ENCODE measurements around the gene PDE4D. TPM values are rescaled to one million over a fixed set of nuclear protein-coding genes. Genes with fewer than 3 reads are reported as not detected.

PDE4D gene
- total and polyA plus RNA-seq, 10 of the 15 experiments (the other 5 are each of a cell fraction or from before 2014, with no cell fraction given) = 0.87 to 4.1 (median 2.2) TPM

GRCh38 chr5:58921159-58921558 is 972.4 kb downstream of the PDE4D start:
- Histone ChIP-seq H3K4me2 (ENCODE audit: control insufficient read depth, insufficient read depth) (no peak overlapping the region), H3K4me1 (ENCODE audit: control insufficient read depth, insufficient read depth, low read length) (no peaks in the 10 kb centered on the region), H3K36me3 (ENCODE audit: control insufficient read depth in 2 of 2, insufficient read depth in 2 of 2, low read length in 1 of 2) (no peaks in the 10 kb centered on the region), H3K27me3 (replicated peaks in 1 of 2; ENCODE audit: control insufficient read depth in 2 of 2, insufficient read depth in 2 of 2, low read length in 1 of 2) (no peaks in the 10 kb centered on the region), H2AFZ (ENCODE audit: control insufficient read depth, low read depth, low read length) (no peak overlapping the region), H3K9ac (ENCODE audit: control insufficient read depth, insufficient read depth, low read length) (no peak overlapping the region), H3K4me3 (no peak overlapping the region), H4K20me1 (ENCODE audit: control insufficient read depth, insufficient read depth) (no peaks in the 10 kb centered on the region), H3K79me2 (ENCODE audit: control insufficient read depth, insufficient read depth, low read length) (no peaks in the 10 kb centered on the region), H3K9me3 (replicated peaks; ENCODE audit: control insufficient read depth, insufficient read depth, low read length) (no peaks in the 10 kb centered on the region), H3K27ac (ENCODE audit: control insufficient read depth, insufficient read depth) (no peak overlapping the region)
- DNase-seq (ENCODE audit: low read depth, low spot score) (no peak), FAIRE-seq (no peak), ATAC-seq (no peak)
- intact Hi-C loops (cut with micrococcal nuclease; ENCODE audit: unreplicated experiment) (no loop called here), in situ Hi-C loops (cut with MboI) (no loop called here)
- BruUV-seq (replicated peaks) = no TSS peak
- CTCF ChIA-PET = interaction anchor here (1.1 to 1.2 kb wide), 2 partner anchors 9 to 30 kb away, joined by 3 to 4 read pairs; no protein-coding TSS in a partner anchor
- 12% methylated on average over 1 of the region's 1 CpG for WGBS (ENCODE audit: insufficient coverage, insufficient replicate concordance, low lambda C conversion rate, missing lambda C conversion rate)
- TF ChIP-seq MTA2 (IDR thresholded peaks at IDR 0.05; ENCODE audit: low read depth) (no peak), SREBF1 (IDR thresholded peaks at IDR 0.05; ENCODE audit: low read length) (no peak), HDAC2 (IDR thresholded peaks at IDR 0.05) (no peak), CHD2 (IDR thresholded peaks at IDR 0.05; ENCODE audit: borderline replicate concordance, low read depth, low read length) (no peak), RELA (IDR thresholded peaks at IDR 0.05; ENCODE audit: borderline replicate concordance, partially characterized antibody) (no peak), CUX1 (IDR thresholded peaks at IDR 0.05; ENCODE audit: insufficient replicate concordance, low read depth, low read length) (no peak), USF1 (IDR thresholded peaks at IDR 0.05; ENCODE audit: borderline replicate concordance, extremely low read length, insufficient read depth, low read depth, low read length) (no peak), SPI1 (IDR thresholded peaks at IDR 0.05; ENCODE audit: borderline replicate concordance, insufficient read depth, low read depth, low read length) (no peak), REST (IDR thresholded peaks at IDR 0.05; ENCODE audit: low read depth, low read length) (no peak), NR2C1 (IDR thresholded peaks at IDR 0.05) (no peak), FOXM1 (IDR thresholded peaks at IDR 0.05; ENCODE audit: low read depth, low read length) (no peak), NFIC (IDR thresholded peaks at IDR 0.05; ENCODE audit: low read depth, low read length) (no peak), ZNF384 (IDR thresholded peaks at IDR 0.05; ENCODE audit: borderline replicate concordance, low read depth, low read length) (no peak), LARP7 (IDR thresholded peaks at IDR 0.05) (no peak)
- SMC1A ChIA-PET (ENCODE audit: uncharacterized antibody, unreplicated experiment) = interaction anchor here (1.7 kb wide), 1 partner anchor 27 kb away, joined by 9 read pairs; no protein-coding TSS in a partner anchor
- POLR2A ChIA-PET = no interaction called here
- RAD21 ChIA-PET (ENCODE audit: unreplicated experiment) = interaction anchor here (0.7 to 1.9 kb wide), 3 partner anchors 15 to 35 kb away, joined by 3 to 5 read pairs (median 3); no protein-coding TSS in a partner anchor

Measured in GM12878 (cell line).